ENCODE data around the gene CRB2. TPM values are rescaled to one million over a fixed set of nuclear protein-coding genes. Genes with fewer than 3 reads are reported as not detected.

Gene CRB2
- total and polyA plus RNA-seq, 2 experiments from 2014 or later = 5.5 to 7.0 TPM

DNA sequence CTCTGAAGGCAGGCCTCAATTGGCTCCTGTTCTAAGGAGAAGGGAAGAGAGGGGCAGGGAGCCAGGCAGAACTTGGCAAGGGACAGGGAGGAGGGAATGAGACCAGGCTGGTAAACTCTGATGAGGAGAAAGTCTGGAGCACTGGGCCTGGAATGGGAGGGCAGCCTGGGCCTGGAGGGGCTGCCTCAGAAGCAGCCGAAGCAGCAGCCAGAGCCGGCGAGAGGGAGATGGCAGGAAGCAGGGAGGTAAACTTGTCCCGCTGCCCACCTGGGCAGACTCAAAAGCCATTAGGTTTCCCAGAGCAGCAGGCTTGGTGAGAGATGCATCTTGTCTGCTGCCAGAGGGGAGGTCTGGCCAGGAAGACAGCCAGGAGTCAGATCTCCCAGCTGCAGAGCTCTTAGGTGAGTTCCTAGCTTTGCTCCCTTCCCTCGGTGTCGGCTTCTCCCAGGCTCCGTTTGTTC lies 37.0 kb upstream of the CRB2 start:
- no peaks in the 10 kb centered on the region for H3K27me3 ChIP-seq
- H3K9me2 ChIP-seq (replicated peaks; ENCODE audit: insufficient read depth) = no peaks in the 10 kb centered on the region
- no peak overlapping the region for H2AFZ ChIP-seq
- TF ChIP-seq EZH2 (IDR thresholded peaks at IDR 0.05; ENCODE audit: borderline replicate concordance) (no peak), CTCF (IDR thresholded peaks at IDR 0.05; ENCODE audit: poor library complexity) (no peak), EZH2phosphoT487 (IDR thresholded peaks at IDR 0.05; ENCODE audit: low read depth, severe bottlenecking, unreplicated experiment) (no peak)
- H3K36me3 ChIP-seq (replicated peaks; ENCODE audit: insufficient read depth, low read depth) = no peaks in the 10 kb centered on the region
- H3K4me1 ChIP-seq (ENCODE audit: insufficient read depth) = peaks cover 20% of the 10 kb centered on the region
- 59% methylated on average over 7 of the region's 7 CpGs for WGBS (ENCODE audit: low lambda C conversion rate, missing lambda C conversion rate)
- no peaks in the 10 kb centered on the region for H3K9me3 ChIP-seq (ENCODE audit: low read depth)
- H4K20me1 ChIP-seq (ENCODE audit: insufficient read depth, poor library complexity, severe bottlenecking) = no peaks in the 10 kb centered on the region
- H3K4me2 ChIP-seq = no peak overlapping the region
- H3K4me3 ChIP-seq = no peak overlapping the region
- H3K79me2 ChIP-seq = no peaks in the 10 kb centered on the region
- H3K27ac ChIP-seq = peak overlapping the region; percentile 70
- DNase-seq (ENCODE audit: low spot score) = peak; percentile 44

DNA sequence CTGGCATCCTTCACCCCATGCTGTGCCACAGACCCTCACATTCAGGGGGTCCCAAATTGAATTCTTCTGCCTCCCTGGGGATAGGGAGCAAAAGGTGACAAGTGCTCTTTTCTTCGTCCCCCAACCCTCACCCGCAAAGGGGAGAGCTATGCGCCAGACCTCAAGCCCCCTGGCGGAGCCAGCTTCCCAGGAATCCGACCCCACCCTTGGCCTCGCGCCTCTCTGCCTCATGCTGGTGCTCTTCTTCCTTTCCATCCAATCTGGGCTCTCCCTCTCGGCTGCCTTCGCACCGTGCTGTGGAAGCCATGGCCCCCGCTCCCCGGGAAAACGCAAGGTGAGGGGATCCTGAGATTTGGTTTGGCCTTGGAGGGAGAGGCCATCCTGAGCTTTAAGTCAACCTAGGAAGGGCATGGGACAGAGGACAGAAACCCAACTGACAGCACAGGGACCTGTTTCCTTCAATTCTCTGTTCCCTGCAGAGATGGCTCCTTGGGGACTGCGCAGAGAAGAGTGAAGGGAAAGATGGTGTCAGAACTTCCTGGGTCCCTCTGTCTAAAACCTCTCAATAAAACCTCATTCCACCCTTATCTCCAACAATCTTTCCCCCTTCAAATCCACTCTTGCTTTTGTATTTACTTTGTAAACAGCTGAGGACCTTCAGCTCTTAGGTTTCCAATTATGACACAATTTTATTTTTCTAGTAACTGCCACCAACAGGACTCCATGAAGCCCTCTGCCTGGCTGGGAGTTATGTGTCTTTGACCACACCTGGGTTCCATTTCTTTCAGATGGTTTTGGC lies 36.3 kb upstream of the CRB2 start:
- Histone ChIP-seq H3K4me2 (no peak overlapping the region), H4K20me1 (ENCODE audit: insufficient read depth, poor library complexity, severe bottlenecking) (no peaks in the 10 kb centered on the region), H3K79me2 (no peaks in the 10 kb centered on the region), H3K4me1 (ENCODE audit: insufficient read depth) (peaks cover 20% of the 10 kb centered on the region), H3K27me3 (no peaks in the 10 kb centered on the region), H3K9me2 (replicated peaks; ENCODE audit: insufficient read depth) (no peaks in the 10 kb centered on the region), H2AFZ (no peak overlapping the region), H3K27ac (peak overlapping the region; percentile 70), H3K9me3 (ENCODE audit: low read depth) (no peaks in the 10 kb centered on the region), H3K4me3 (no peak overlapping the region), H3K36me3 (replicated peaks; ENCODE audit: insufficient read depth, low read depth) (no peaks in the 10 kb centered on the region)
- 92% methylated on average over 14 of the region's 14 CpGs for WGBS (ENCODE audit: low lambda C conversion rate, missing lambda C conversion rate)
- DNase-seq (ENCODE audit: low spot score) = no peak
- TF ChIP-seq EZH2 (IDR thresholded peaks at IDR 0.05; ENCODE audit: borderline replicate concordance) (no peak), EZH2phosphoT487 (IDR thresholded peaks at IDR 0.05; ENCODE audit: low read depth, severe bottlenecking, unreplicated experiment) (no peak), CTCF (IDR thresholded peaks at IDR 0.05; ENCODE audit: poor library complexity) (no peak)

- H3K27me3 ChIP-seq = no peaks in the 10 kb centered on the region
- H3K4me1 ChIP-seq (ENCODE audit: insufficient read depth) = peaks cover 20% of the 10 kb centered on the region
- no peak for DNase-seq (ENCODE audit: low spot score)
- H3K4me2 ChIP-seq = no peak overlapping the region
- H3K27ac ChIP-seq = no peak overlapping the region
- TF ChIP-seq EZH2 (IDR thresholded peaks at IDR 0.05; ENCODE audit: borderline replicate concordance) (no peak), CTCF (IDR thresholded peaks at IDR 0.05; ENCODE audit: poor library complexity) (no peak), EZH2phosphoT487 (IDR thresholded peaks at IDR 0.05; ENCODE audit: low read depth, severe bottlenecking, unreplicated experiment) (no peak)
- H3K36me3 ChIP-seq (replicated peaks; ENCODE audit: insufficient read depth, low read depth) = no peaks in the 10 kb centered on the region
- H3K4me3 ChIP-seq = no peak overlapping the region
- no peak overlapping the region for H2AFZ ChIP-seq
- H3K9me3 ChIP-seq (ENCODE audit: low read depth) = no peaks in the 10 kb centered on the region
- WGBS (ENCODE audit: low lambda C conversion rate, missing lambda C conversion rate) = 91% methylated on average over 5 of the region's 5 CpGs
- H3K9me2 ChIP-seq (replicated peaks; ENCODE audit: insufficient read depth) = no peaks in the 10 kb centered on the region
- H4K20me1 ChIP-seq (ENCODE audit: insufficient read depth, poor library complexity, severe bottlenecking) = no peaks in the 10 kb centered on the region
- no peaks in the 10 kb centered on the region for H3K79me2 ChIP-seq
Observed at GRCh38 chr9:123320814-123321213, 35.2 kb upstream of the CRB2 start.
